GM12892 (cell line): ENCODE measurements around the gene KLRC4. TPM values are rescaled to one million over a fixed set of nuclear protein-coding genes. Genes with fewer than 3 reads are reported as not detected.
"Not testable (repeated sequence)": the region's sequence is repeated elsewhere in the genome, so short reads cannot be mapped to it uniquely, and the experiment has no call there.

Experiments used
- DNase-seq: peaks from one replicate; pipeline ENCODE4 v3.0.0; 2011; ENCODE audit not compliant: insufficient read length
- FAIRE-seq: peaks from 2 replicates; lab custom pipeline; 2011; peaks lifted over from hg19 to GRCh38; lab: Jason Lieb, UNC
- POLR2A ChIP-seq: IDR thresholded peaks from 2 replicates; pipeline ENCODE4 v1.6.1; 2011; ENCODE audit warnings: low read depth, low read length, control low read depth
- POLR2AphosphoS5 ChIP-seq: IDR thresholded peaks from 2 replicates; pipeline ENCODE4 v1.6.1; 2011; ENCODE audit warnings: low read depth, low read length, control low read depth
- TAF1 ChIP-seq: IDR thresholded peaks from 2 replicates; pipeline ENCODE4 v1.6.1; 2011; ENCODE audit warnings: low read depth, mild to moderate bottlenecking, control low read depth, low read length, borderline replicate concordance
- polyA plus RNA-seq: library from polyadenylated mRNA; unstranded; fragments of >200 nt; gene quantifications from one replicate; pipeline ENCODE4 v1.2.1, GENCODE V29; 2012; ENCODE audit warnings: missing spikeins, inconsistent platforms; ENCODE audit not compliant: missing spikeins

The KLRC4 gene
- not detected for polyA plus RNA-seq

- no peak for DNase-seq
- no peak for FAIRE-seq
- TF ChIP-seq POLR2A (no peak), POLR2AphosphoS5 (no peak), TAF1 (no peak)
Observed at GRCh38 chr12:10409392-10409791, at the start of gene KLRC4. KLRC4 (minus strand) TSS chr12:10409757; CDS start chr12:10409575, 182 bp downstream.

DNA sequence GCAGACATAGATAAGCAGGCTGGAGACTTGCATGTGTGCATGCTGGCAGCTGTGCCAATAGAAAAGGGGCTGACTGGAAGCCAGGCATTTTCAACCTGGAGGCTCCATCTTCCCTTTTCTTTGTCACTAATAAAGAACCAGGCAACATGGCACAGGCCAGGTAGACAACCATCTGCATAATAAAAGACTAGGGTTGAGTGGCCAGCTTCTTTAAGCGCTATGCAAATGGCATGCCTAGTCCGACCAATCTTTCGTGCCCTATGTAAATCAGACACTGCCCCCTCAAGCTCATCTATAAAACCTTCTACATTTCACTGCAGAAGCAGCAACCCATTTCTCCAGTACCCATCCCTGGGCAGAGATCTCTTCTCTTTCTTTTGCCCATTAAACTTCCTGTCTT, 48.2 kb upstream of the KLRC4 start:
- DNase-seq (no peak), FAIRE-seq (no peak)

DNA sequence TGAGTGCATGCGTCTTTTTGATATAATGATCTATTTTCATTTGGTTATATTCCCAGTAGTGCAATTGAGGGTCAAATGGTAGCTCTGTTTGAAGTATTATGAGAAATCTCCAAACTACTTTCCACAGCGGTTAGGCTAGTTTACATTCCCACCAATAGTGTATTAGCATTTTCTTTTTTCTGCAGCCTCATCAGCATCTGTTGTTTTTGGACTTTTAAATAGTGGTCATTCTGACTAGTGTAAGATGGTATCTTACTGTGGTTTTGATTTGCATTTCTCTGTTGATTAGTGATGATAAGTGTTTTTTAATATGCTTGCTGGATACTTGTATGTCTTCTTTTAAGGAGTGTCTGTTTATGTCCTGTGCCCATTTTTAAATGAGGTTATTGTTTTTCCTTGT, 47.3 kb upstream of the KLRC4 start:
- DNase-seq (no peak), FAIRE-seq (no peak)
- TF ChIP-seq POLR2A (no peak), TAF1 (no peak), POLR2AphosphoS5 (no peak)

More for the DNA sequence above, 48.2 kb upstream of the KLRC4 start:
- TF ChIP-seq POLR2AphosphoS5 (no peak), POLR2A (no peak)

DNA sequence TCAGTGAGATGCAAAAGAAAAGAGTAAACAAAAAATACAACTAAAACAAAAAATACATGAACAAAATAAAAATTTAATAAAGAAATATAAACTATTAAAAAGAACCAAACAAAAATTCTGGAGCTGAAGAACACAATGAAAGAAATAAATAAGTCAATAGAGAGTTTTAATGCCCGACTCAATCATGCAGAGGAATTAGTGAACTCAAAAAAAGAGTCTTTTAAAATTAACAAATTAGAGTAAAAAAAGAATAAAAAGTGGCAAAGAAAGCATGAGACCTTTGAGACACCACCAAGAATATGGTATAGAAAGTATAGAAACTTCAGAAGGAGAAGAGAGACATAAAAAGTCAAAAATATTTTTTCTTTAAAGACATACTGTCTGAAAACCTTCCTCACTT, 46.2 kb upstream of the KLRC4 start:
- no peak for DNase-seq
- FAIRE-seq: no peak
- TF ChIP-seq POLR2A (no peak), TAF1 (no peak), POLR2AphosphoS5 (no peak)

DNA sequence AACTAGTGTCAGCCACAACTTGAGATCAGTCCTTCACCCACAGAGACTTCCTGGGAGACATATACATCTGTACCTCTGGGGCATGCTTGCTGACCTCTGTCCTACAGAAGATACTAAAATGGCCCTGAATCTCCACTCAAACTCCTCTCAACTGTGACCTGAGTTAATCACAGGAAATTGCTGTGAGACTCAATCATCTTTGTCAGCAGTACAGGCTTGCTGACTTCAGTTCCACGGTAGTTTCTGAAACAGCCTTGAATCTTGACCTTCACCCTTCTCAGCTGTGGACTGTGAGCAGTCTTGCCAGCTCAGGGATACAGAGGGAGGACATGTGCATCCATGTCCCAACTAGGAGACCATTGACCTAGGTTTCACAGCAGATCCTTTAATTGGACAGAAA, 45.0 kb upstream of the KLRC4 start:
- no peak for FAIRE-seq
- TF ChIP-seq POLR2A: no peak
- no peak for TF ChIP-seq POLR2AphosphoS5
- TF ChIP-seq TAF1: no peak
- DNase-seq: no peak

GRCh38 chr12:10453156-10453555, 43.6 kb upstream of the KLRC4 start, which contains the start of gene KLRC1:
KLRC1 (minus strand) TSS chr12:10453377; CDS start chr12:10451156, 2,221 bp downstream.
- no peak for DNase-seq
- no peak for FAIRE-seq
- no peak for TF ChIP-seq POLR2A
- no peak for TF ChIP-seq TAF1
- TF ChIP-seq POLR2AphosphoS5: no peak

DNA sequence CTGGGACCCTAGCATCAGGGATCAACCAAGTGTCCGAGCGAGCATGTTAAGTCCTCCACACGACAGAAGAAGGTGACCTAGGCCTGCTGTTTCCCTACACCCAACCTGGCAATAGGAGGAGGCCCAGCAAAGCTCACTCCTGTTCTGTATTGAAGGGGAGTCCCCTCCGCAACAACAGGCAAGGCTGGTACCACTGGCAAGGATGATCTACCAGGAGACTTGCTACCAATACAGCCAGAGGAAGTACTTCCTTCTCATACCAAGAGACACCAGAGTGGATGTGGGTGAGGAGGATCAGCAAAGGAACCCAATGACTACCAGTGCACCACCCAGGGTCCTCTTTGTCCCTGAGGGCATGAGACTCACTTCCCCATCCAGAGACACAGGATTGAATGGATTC, 38.7 kb upstream of the KLRC4 start:
- FAIRE-seq (peak; percentile 68), DNase-seq (no peak)
- TF ChIP-seq POLR2AphosphoS5: no peak
- TF ChIP-seq TAF1: no peak
- no peak for TF ChIP-seq POLR2A

DNA sequence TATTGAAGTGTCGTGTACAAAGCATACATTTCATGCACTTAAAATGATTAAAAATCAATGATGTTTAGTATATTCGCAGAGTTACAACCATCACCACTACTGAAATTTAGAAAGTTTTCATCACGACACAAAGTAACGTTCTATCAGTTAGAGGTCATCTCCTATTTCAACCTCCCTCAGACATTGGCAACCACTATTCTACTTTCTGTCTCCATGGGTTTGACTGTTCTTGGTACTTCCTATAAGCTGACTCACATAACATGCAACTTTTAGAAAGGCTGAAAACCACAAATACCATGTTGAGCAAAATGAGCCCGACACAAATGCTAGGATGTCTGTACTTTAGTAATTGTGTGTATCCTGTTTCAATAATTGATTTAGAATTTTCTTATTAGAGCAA, 36.5 kb upstream of the KLRC4 start:
- DNase-seq, FAIRE-seq: not testable (repeated sequence)

- not testable (repeated sequence) for DNase-seq, FAIRE-seq
Observed at GRCh38 chr12:10441144-10441543, 31.6 kb upstream of the KLRC4 start.

DNA sequence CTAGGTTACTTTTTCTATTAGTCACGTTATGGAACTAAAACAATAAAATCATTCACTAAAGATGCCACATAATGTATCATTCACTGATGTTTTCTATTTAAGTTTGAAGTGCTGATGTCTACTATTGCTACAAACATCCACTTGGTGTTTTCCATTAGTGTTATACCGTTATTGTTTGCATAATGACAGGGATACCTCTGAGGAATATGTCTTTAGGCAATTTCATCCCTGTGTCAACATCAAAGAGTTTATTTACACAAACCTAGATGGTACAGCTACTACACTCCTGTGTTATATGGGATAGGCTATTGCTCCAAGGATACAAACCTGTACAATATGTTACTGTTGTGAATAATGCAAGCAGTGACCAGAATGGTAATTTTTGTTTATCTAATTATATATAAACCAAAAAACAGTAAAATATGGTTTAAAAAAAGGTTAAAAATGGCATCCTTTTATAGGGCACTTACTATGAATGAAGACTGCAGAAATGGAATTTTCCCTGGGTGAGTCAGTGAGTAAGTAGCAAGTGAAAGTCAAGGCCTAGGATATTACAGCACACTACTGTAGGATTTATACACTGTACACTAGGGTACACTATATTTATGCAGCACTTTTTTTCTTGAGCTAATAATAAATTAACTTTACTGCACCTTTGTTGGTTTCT, 30.2 kb upstream of the KLRC4 start:
- FAIRE-seq: not testable (repeated sequence)

DNA sequence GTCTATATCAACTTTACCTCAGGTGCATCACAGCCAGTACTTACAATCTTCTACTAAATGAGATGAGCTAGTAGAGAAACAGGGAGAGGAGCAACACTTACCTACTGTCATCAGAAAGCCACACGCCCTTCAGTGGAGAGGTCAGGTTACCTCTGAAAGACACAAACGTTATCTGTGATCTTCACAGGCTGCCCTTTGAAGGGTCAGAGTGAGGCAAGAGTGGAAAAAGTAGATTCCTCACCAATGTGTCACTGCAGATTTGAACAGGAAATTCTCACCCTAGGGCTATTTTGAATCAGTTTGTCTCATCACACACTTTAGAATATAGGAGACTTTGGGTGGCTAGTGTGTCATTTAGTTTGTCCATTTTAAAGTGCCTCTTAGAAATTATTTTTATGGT, 28.0 kb upstream of the KLRC4 start:
- not testable (repeated sequence) for FAIRE-seq, DNase-seq

More for the DNA sequence above, 30.2 kb upstream of the KLRC4 start:
- not testable (repeated sequence) for DNase-seq

DNA sequence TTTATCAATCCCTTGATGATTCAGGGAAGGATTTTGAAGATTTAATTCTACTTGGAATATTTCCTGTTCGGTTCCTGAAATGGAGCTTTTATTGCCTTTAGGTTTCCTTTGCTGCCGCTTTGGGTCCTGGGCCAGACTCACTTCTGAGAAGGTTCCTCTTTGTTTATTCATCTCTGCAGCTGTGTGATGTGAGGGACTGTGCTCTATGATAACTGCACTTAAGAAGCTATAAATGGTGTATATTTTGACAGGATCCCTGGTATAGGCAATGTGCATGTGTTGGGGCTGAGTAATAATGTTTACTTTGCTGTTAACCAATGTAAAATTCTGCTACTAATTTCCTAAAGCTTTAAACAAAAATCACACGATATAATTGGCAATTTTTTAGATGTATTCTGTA, 26.3 kb upstream of the KLRC4 start, which contains the start of gene KLRC2:
Gene KLRC2, minus strand, starts transcription at position 195 of the 400 bp plus-strand sequence. Its CDS starts 24 bp downstream, at position 171.
- FAIRE-seq, DNase-seq: not testable (repeated sequence)

- FAIRE-seq, DNase-seq: not testable (repeated sequence)
Observed at GRCh38 chr12:10430623-10431022, 21.1 kb upstream of the KLRC4 start.

GRCh38 chr12:10425938-10426337, 16.4 kb upstream of the KLRC4 start:
- DNase-seq, FAIRE-seq: not testable (repeated sequence)

- FAIRE-seq: peak; percentile 58
Observed at GRCh38 chr12:10424260-10424899, 14.8 kb upstream of the KLRC4 start.

GRCh38 chr12:10422159-10422558, 12.6 kb upstream of the KLRC4 start:
- DNase-seq: not testable (repeated sequence)
- FAIRE-seq: peak; percentile 94

More at GRCh38 chr12:10424260-10424899, 14.8 kb upstream of the KLRC4 start:
- not testable (repeated sequence) for DNase-seq

DNA sequence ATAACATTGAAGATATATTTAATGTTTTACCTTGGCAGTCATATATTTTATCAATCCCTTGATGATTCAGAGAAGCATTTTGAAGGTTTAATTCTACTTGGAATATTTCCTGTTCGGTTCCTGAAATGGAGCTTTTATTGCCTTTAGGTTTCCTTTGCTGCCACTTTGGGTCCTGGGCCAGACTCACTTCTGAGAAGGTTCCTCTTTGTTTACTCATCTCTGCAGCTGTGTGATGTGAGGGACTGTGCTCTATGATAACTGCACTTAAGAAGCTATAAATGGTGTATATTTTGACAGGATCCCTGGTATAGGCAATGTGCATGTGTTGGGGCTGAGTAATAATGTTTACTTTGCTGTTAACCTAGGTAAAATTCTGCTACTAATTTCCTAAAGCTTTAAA, 10.8 kb upstream of the KLRC4 start, which contains the start of gene KLRC3:
Gene KLRC3, minus strand, starts transcription at position 262 of the 400 bp plus-strand sequence. Its CDS starts 45 bp downstream, at position 217.
- FAIRE-seq: peak; percentile 46
- DNase-seq: not testable (repeated sequence)
